SK-N-SH treated with all-trans-retinoic acid at 6 μM for 48 hours (cell line): ENCODE results near the gene CYP3A5.

Experiments
- GLIS3 ChIP-seq: fragments of 250-450 bp; sonication (Bioruptor Pico); IDR thresholded peaks from 2 replicates; pipeline ENCODE4 v1.5.0; 2020; ENCODE audit warnings: mild to moderate bottlenecking, moderate library complexity
- PATZ1 ChIP-seq: fragments of 250-450 bp; sonication (Bioruptor Pico); IDR thresholded peaks from 2 replicates; pipeline ENCODE4 v1.8.0; 2020; ENCODE audit warnings: mild to moderate bottlenecking, moderate library complexity, borderline replicate concordance

- TF ChIP-seq GLIS3 (no peak), PATZ1 (CRISPR knock-in tag) (no peak)
Observed at GRCh38 chr7:99622596-99622995, 57.2 kb downstream of the CYP3A5 start.
